ENCODE results near the gene PTPRG.

- TF ChIP-seq POLR2A (IDR thresholded peaks at IDR 0.05; ENCODE audit: borderline replicate concordance, extremely low read depth, insufficient read depth, insufficient read length) (no peak), CTCF (IDR thresholded peaks at IDR 0.05 in 2 of 3, conservative IDR thresholded peaks at IDR 0.05 in 1 of 3; ENCODE audit: borderline replicate concordance in 1 of 3, insufficient read depth in 1 of 3, low read depth in 2 of 3, low read length in 2 of 3) (no peak), REST (IDR thresholded peaks at IDR 0.05; ENCODE audit: low read depth) (no peak), CBX3 (IDR thresholded peaks at IDR 0.05; ENCODE audit: low read depth) (no peak), FOSL1 (IDR thresholded peaks at IDR 0.05; ENCODE audit: low read depth) (no peak), CEBPB (IDR thresholded peaks at IDR 0.05; ENCODE audit: low read depth) (no peak), JUND (IDR thresholded peaks at IDR 0.05) (no peak)
- TF ChIP-seq, protein P1, sequence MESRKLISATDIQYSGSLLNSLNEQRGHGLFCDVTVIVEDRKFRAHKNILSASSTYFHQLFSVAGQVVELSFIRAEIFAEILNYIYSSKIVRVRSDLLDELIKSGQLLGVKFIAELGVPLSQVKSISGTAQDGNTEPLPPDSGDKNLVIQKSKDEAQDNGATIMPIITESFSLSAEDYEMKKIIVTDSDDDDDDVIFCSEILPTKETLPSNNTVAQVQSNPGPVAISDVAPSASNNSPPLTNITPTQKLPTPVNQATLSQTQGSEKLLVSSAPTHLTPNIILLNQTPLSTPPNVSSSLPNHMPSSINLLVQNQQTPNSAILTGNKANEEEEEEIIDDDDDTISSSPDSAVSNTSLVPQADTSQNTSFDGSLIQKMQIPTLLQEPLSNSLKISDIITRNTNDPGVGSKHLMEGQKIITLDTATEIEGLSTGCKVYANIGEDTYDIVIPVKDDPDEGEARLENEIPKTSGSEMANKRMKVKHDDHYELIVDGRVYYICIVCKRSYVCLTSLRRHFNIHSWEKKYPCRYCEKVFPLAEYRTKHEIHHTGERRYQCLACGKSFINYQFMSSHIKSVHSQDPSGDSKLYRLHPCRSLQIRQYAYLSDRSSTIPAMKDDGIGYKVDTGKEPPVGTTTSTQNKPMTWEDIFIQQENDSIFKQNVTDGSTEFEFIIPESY (IDR thresholded peaks at IDR 0.05; ENCODE audit: extremely low read depth, insufficient replicate concordance, low read length), result no peak
These were observed 22.9 kb upstream of the PTPRG start for GRCh38 chr3:61538486-61538885.
